Lung (tissue), 12 donors: ENCODE data around the gene ALPK3. TPM values are rescaled to one million over a fixed set of nuclear protein-coding genes. Genes with fewer than 3 reads are reported as not detected.

Source experiments
- ATAC-seq: fragments of 200-7000 bp; cut with Tn5 transposase; one replicate; pipeline ENCODE4 v1.9.1; 2020; ENCODE audit warnings: moderate number of reproducible peaks; ENCODE audit not compliant: insufficient read depth, low FRiP score
- DNase-seq, 3 donors: peaks; one replicate each; pipeline ENCODE4 v3.0.0-alpha.2; 2013 to 2017
- H3K27ac ChIP-seq, 2 donors: one replicate each; pipeline ENCODE4 v1.5.1; 2013; ENCODE audit warnings: mild to moderate bottlenecking in 2 of 2, moderate library complexity in 2 of 2, control low read depth in 1 of 2, inconsistent platforms in 1 of 2, low read depth in 1 of 2, low read length in 1 of 2
- H3K27me3 ChIP-seq, 3 donors: one replicate each; pipeline ENCODE4 v1.5.1; 2013; ENCODE audit warnings: low read length in 2 of 3; ENCODE audit not compliant: control insufficient read depth in 3 of 3, insufficient read depth in 3 of 3
- H3K36me3 ChIP-seq, 4 donors: one replicate each; pipeline ENCODE4 v1.5.1; 2013; ENCODE audit warnings: low read length in 4 of 4, mild to moderate bottlenecking in 1 of 4, moderate library complexity in 1 of 4; ENCODE audit not compliant: control insufficient read depth in 4 of 4, insufficient read depth in 4 of 4
- H3K4me1 ChIP-seq, 5 donors: one replicate each; pipeline ENCODE4 v1.5.1; 2013; ENCODE audit warnings: low read length in 5 of 5, mild to moderate bottlenecking in 2 of 5, moderate library complexity in 1 of 5; ENCODE audit not compliant: control insufficient read depth in 5 of 5, insufficient read depth in 5 of 5
- H3K4me3 ChIP-seq: one replicate; pipeline ENCODE4 v1.5.1; 2013; ENCODE audit warnings: mild to moderate bottlenecking, control low read depth, moderate library complexity
- H3K9ac ChIP-seq, 2 donors: one replicate each; pipeline ENCODE4 v1.5.1; 2013; ENCODE audit warnings: low read length in 2 of 2, control low read depth in 1 of 2; ENCODE audit not compliant: insufficient read depth in 1 of 2
- H3K9me3 ChIP-seq, 4 donors: one replicate each; pipeline ENCODE4 v1.5.1; 2013; ENCODE audit warnings: low read length in 3 of 4, mild to moderate bottlenecking in 1 of 4, moderate library complexity in 1 of 4; ENCODE audit not compliant: control insufficient read depth in 4 of 4, insufficient read depth in 3 of 4
- WGBS, 2 donors: extraction: QIAGEN DNeasy Blood & Tissue Kit; methylation state at CpG; one replicate each; pipeline ENCODE4 v1.1.7; 2013; 5-methylcytosine and 5-hydroxymethylcytosine counted together
- polyA plus RNA-seq, 2 donors: library from polyadenylated mRNA; stranded (reverse); fragments of 200-250 nt; gene quantifications; one replicate each; pipeline ENCODE4 v1.2.1, GENCODE V29; 2013
- total RNA-seq, 2 donors: library from RNA; depleted of rRNA in 1 of 2; stranded (reverse); fragments of >200 nt in 1 of 2; gene quantifications; one replicate each; pipeline ENCODE4 v1.2.1, GENCODE V29; 2014 to 2021
- TF ChIP-seq, protein P1 (sequence below): IDR thresholded peaks from 2 replicates; pipeline ENCODE4 v1.5.1; 2012; ENCODE audit warnings: mild to moderate bottlenecking; ENCODE audit errors: control extremely low read depth, extremely low read depth
- donor health status: control.
- donor health status: control.
- donor health status: Bipolar disorder and iron deficiency.
- donor health status: healthy.
- donor health status: DM: yes; HTN: yes; CAD: no.

The ALPK3 gene
- total and polyA plus RNA-seq, 4 donors: 3.1 to 12.2 (median 6.2) TPM

DNA sequence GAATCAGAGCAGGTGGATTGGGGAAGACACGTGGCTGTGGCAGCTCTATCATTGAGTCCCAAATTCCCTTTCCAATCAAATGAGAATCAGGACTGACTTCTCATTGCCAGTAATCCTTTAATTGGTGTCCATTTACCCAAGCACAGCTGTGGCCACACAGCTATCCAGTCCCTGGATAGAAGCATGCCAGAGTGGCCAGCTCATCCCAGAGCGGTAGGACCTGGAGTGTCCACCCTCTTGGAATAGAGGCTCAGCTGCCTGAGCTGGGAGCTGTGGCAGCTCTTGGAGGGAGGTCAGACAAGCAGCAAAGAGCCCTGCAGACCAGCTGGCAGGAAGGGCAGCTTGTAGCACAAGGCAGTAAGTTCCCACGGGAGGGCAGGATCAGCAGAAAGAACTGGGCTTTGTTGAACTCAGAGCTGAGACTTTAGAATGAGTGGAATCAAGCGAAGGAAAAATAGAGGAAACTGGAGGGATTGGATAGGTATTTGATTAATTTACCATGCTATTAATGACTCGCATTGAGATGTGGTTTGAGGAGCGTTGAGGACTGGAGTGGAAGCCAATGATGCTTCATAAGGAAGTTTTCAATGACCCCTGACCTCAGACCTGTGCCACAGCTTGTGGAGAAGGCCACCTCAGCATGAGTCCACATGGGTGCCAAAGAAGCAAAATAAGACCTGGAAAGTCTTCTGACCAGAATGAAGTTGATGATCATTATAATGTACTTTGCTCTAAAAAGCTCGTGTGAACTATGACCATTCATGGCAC is 6.9 kb upstream of the ALPK3 start:
- TF ChIP-seq, protein P1, sequence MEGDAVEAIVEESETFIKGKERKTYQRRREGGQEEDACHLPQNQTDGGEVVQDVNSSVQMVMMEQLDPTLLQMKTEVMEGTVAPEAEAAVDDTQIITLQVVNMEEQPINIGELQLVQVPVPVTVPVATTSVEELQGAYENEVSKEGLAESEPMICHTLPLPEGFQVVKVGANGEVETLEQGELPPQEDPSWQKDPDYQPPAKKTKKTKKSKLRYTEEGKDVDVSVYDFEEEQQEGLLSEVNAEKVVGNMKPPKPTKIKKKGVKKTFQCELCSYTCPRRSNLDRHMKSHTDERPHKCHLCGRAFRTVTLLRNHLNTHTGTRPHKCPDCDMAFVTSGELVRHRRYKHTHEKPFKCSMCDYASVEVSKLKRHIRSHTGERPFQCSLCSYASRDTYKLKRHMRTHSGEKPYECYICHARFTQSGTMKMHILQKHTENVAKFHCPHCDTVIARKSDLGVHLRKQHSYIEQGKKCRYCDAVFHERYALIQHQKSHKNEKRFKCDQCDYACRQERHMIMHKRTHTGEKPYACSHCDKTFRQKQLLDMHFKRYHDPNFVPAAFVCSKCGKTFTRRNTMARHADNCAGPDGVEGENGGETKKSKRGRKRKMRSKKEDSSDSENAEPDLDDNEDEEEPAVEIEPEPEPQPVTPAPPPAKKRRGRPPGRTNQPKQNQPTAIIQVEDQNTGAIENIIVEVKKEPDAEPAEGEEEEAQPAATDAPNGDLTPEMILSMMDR: no peak
- 91% methylated on average over 7 of the region's 7 CpGs for WGBS, 2 donors
- no peak overlapping the region for H3K9ac ChIP-seq
- ATAC-seq (no peak), DNase-seq (no peak)
- H3K4me1 ChIP-seq: no peaks in the 10 kb centered on the region
- H3K36me3 ChIP-seq: no peaks in the 10 kb centered on the region
- H3K27ac ChIP-seq: no peak overlapping the region
- H3K4me3 ChIP-seq: no peak overlapping the region
- no peaks in the 10 kb centered on the region for H3K9me3 ChIP-seq
- no peaks in the 10 kb centered on the region for H3K27me3 ChIP-seq

DNA sequence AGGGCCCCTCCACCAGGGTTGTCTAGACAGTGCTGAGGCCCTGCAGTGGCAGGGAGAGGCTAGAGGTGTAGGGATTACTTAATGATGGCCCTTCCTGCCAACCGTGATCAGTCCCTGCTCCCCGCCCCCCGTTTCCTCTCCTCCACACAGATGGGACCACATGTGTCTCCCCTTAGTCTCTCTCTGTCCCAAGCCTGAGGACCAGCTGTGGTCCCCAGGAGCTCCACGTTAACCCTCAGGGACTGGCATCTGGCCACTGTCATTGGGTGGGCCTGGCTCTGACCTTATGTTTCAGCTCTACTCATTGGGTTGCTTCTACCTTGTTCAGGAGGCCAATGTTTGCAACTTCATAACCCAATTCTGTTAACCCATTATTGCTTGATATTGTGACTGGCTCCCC is 6.0 kb upstream of the ALPK3 start:
- no peak for ATAC-seq
- no peaks in the 10 kb centered on the region for H3K9me3 ChIP-seq
- no peaks in the 10 kb centered on the region for H3K4me1 ChIP-seq
- TF ChIP-seq, protein P1: no peak
- DNase-seq: no peak
- no peaks in the 10 kb centered on the region for H3K36me3 ChIP-seq
- H3K9ac ChIP-seq: no peak overlapping the region
- H3K4me3 ChIP-seq: no peak overlapping the region
- WGBS, 2 donors: 43 to 81% methylated on average over 4 of the region's 4 CpGs
- H3K27me3 ChIP-seq: no peaks in the 10 kb centered on the region
- H3K27ac ChIP-seq: no peak overlapping the region

DNA sequence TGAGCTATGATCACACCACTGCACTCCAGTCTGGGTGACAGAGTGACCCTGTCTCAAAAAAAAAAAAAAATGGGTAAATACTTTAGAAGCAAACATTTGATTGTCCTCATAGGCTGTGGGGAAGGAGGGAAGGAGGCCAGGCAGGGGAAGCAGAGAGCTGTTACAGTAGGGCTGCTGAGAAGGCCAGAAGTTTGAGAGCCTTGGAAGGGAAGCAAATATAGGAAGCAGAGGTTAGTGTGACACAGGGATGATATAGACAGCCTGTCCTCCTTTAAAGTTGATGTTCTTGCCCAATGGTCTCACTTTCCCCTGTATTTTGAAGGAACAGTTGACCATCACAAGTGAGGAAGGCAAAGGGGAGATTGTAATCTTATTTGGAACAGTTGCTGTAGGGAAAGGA is 5.3 kb upstream of the ALPK3 start:
- Histone ChIP-seq H3K36me3 (no peaks in the 10 kb centered on the region), H3K4me1 (peaks cover 0 to 3% (median 0%) of the 10 kb centered on the region in 5 donors), H3K9me3 (no peaks in the 10 kb centered on the region), H3K4me3 (no peak overlapping the region), H3K9ac (no peak overlapping the region), H3K27ac (no peak overlapping the region), H3K27me3 (no peaks in the 10 kb centered on the region)
- TF ChIP-seq, protein P1: no peak
- ATAC-seq (no peak), DNase-seq (no peak)

DNA sequence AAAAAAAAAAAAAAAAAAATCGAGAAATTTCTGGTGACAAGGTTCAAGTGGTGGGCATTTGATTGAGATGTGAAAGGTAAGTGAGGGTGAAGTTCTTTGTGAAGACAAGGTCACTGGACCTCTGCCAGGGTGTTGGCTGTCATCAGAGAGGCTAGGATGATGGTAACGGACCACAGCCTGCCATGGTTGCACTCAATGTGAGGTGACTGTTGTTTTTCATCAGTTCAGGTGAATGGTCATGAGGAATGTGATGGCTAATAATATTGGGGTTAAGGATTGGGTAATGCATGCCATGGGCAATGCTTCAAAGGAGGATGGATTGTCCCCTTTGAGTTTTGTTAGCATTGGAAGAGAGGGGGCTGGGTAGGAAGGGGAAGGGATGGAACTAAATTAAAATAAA is 4.3 kb upstream of the ALPK3 start:
- TF ChIP-seq, protein P1: no peak
- no peaks in the 10 kb centered on the region for H3K36me3 ChIP-seq
- H3K4me3 ChIP-seq: no peak overlapping the region
- DNase-seq (no peak), ATAC-seq (no peak)
- no peak overlapping the region for H3K27ac ChIP-seq
- no peaks in the 10 kb centered on the region for H3K27me3 ChIP-seq
- no peak overlapping the region for H3K9ac ChIP-seq
- no peaks in the 10 kb centered on the region for H3K9me3 ChIP-seq
- WGBS, 2 donors: 95 to 96% methylated on average over 2 of the region's 2 CpGs
- H3K4me1 ChIP-seq: peaks cover 0 to 9% (median 4%) of the 10 kb centered on the region in 5 donors
